HEK293 (cell line): Measurements from ENCODE around the gene OPRM1.

Experiments used
- CTCF ChIA-PET: fragments of 350-600 bp; formaldehyde crosslinking; extraction: SDS; loops from one replicate; lab custom pipeline; 2021; ENCODE audit warnings: antibody characterized with exemption; lab: Yijun Ruan, JAX
- POLR2A ChIA-PET: fragments of 300-600 bp; formaldehyde crosslinking; extraction: SDS; loops from one replicate; lab custom pipeline; 2020; ENCODE audit warnings: antibody characterized with exemption, inconsistent platforms; lab: Yijun Ruan, JAX
- H3K27ac ChIP-seq: fragments of 200-500 bp; sonication (Bioruptor generic); 2 replicates; pipeline ENCODE4 v1.5.1; 2014; ENCODE audit warnings: low read depth, low read length, control low read depth, inconsistent platforms; ENCODE audit errors: extremely low read depth
- H3K36me3 ChIP-seq, 2 experiments: fragments of 200-500 bp in 1 of 2; sonication (Bioruptor generic) in 1 of 2; 1 replicate in 1 of 2; 2 replicates in 1 of 2; pipeline ENCODE4 v1.5.1; 2014 to 2017; ENCODE audit warnings: inconsistent platforms in 2 of 2, low read length in 2 of 2; ENCODE audit not compliant: control insufficient read depth in 2 of 2, insufficient read depth in 1 of 2
- H3K4me1 ChIP-seq: fragments of 200-500 bp; sonication (Bioruptor generic); 2 replicates; pipeline ENCODE4 v1.5.1; 2014; ENCODE audit warnings: mild to moderate bottlenecking, low read length, inconsistent platforms; ENCODE audit not compliant: control insufficient read depth, insufficient read depth
- H3K4me3 ChIP-seq: 2 replicates; pipeline ENCODE4 v1.5.1; 2011; ENCODE audit warnings: low read depth, mild to moderate bottlenecking, control low read depth, low read length, moderate library complexity
- H3K9me3 ChIP-seq: fragments of 200-500 bp; sonication (Bioruptor generic); 2 replicates; pipeline ENCODE4 v1.5.1; 2014; ENCODE audit warnings: low read depth, low read length, inconsistent platforms; ENCODE audit not compliant: control insufficient read depth, insufficient read depth
- FEZF1 ChIP-seq: fragments of 450-650 bp; formaldehyde crosslinking; IDR thresholded peaks from 2 replicates; pipeline ENCODE4 v1.5.1; 2016; ENCODE audit warnings: missing biosample characterization, missing genetic modification characterization
- GFI1B ChIP-seq: fragments of 450-650 bp; formaldehyde crosslinking; IDR thresholded peaks from 2 replicates; pipeline ENCODE4 v1.5.1; 2016; ENCODE audit warnings: missing biosample characterization, missing genetic modification characterization
- GLI2 ChIP-seq: fragments of 450-650 bp; formaldehyde crosslinking; IDR thresholded peaks from 2 replicates; pipeline ENCODE4; 2017; ENCODE audit warnings: missing biosample characterization, missing genetic modification characterization, low read depth, borderline replicate concordance
- SCRT2 ChIP-seq: fragments of 450-650 bp; formaldehyde crosslinking; IDR thresholded peaks from 2 replicates; pipeline ENCODE4 v1.5.1; 2016; ENCODE audit warnings: missing biosample characterization, missing genetic modification characterization
- ZBTB7A ChIP-seq: fragments of 450-650 bp; formaldehyde crosslinking; IDR thresholded peaks from 2 replicates; pipeline ENCODE4 v1.5.1; 2016; ENCODE audit warnings: low read depth, missing biosample characterization, missing genetic modification characterization
- ZNF10 ChIP-seq: fragments of 450-650 bp; formaldehyde crosslinking; IDR thresholded peaks from 2 replicates; pipeline ENCODE4 v1.5.1; 2017; ENCODE audit warnings: missing biosample characterization, missing genetic modification characterization
- ZNF138 ChIP-seq: fragments of 450-650 bp; formaldehyde crosslinking; IDR thresholded peaks from 2 replicates; pipeline ENCODE4 v1.5.1; 2016; ENCODE audit warnings: missing biosample characterization, missing genetic modification characterization, borderline replicate concordance
- ZNF140 ChIP-seq: fragments of 450-650 bp; formaldehyde crosslinking; IDR thresholded peaks from 2 replicates; pipeline ENCODE4 v1.5.1; 2016; ENCODE audit warnings: missing biosample characterization, missing genetic modification characterization
- ZNF155 ChIP-seq: fragments of 450-650 bp; formaldehyde crosslinking; IDR thresholded peaks from 2 replicates; pipeline ENCODE4 v1.5.1; 2016; ENCODE audit warnings: missing biosample characterization, missing genetic modification characterization
- ZNF157 ChIP-seq: fragments of 450-650 bp; formaldehyde crosslinking; IDR thresholded peaks from 2 replicates; pipeline ENCODE4 v1.5.1; 2016; ENCODE audit warnings: missing biosample characterization, missing genetic modification characterization
- ZNF169 ChIP-seq: fragments of 450-650 bp; formaldehyde crosslinking; IDR thresholded peaks from 2 replicates; pipeline ENCODE4 v1.5.1; 2016; ENCODE audit warnings: missing biosample characterization, missing genetic modification characterization
- ZNF211 ChIP-seq: fragments of 450-650 bp; formaldehyde crosslinking; IDR thresholded peaks from 2 replicates; pipeline ENCODE4 v1.5.1; 2016; ENCODE audit warnings: low read depth, missing biosample characterization, missing genetic modification characterization
- ZNF266 ChIP-seq: fragments of 450-650 bp; formaldehyde crosslinking; IDR thresholded peaks from 2 replicates; pipeline ENCODE4 v1.5.1; 2016; ENCODE audit warnings: missing biosample characterization, missing genetic modification characterization, low read depth
- ZNF274 ChIP-seq, 2 experiments: fragments of 200-500 bp in 1 of 2; fragments of 450-650 bp in 1 of 2; sonication (Bioruptor generic) in 1 of 2; formaldehyde crosslinking in 1 of 2; IDR thresholded peaks; 2 replicates each; pipeline versions ENCODE4 v1.5.1 to v1.6.1; 2014 to 2016; ENCODE audit warnings: borderline replicate concordance in 1 of 2, inconsistent platforms in 1 of 2, low read length in 1 of 2, missing biosample characterization in 1 of 2, missing genetic modification characterization in 1 of 2
- ZNF335 ChIP-seq: fragments of 450-650 bp; formaldehyde crosslinking; conservative IDR thresholded peaks from 2 replicates; pipeline ENCODE4 v1.5.1; 2016; ENCODE audit warnings: missing biosample characterization, missing genetic modification characterization
- ZNF391 ChIP-seq: fragments of 450-650 bp; formaldehyde crosslinking; IDR thresholded peaks from 2 replicates; pipeline ENCODE4 v1.5.1; 2016; ENCODE audit warnings: low read depth, missing biosample characterization, missing genetic modification characterization, borderline replicate concordance
- ZNF394 ChIP-seq: fragments of 450-650 bp; formaldehyde crosslinking; IDR thresholded peaks from 2 replicates; pipeline ENCODE4 v1.5.1; 2016; ENCODE audit warnings: missing biosample characterization, missing genetic modification characterization, mild to moderate bottlenecking, moderate library complexity, borderline replicate concordance
- ZNF549 ChIP-seq: fragments of 450-650 bp; IDR thresholded peaks from 2 replicates; pipeline ENCODE4 v1.5.1; 2018; ENCODE audit warnings: missing biosample characterization, missing genetic modification characterization, mild to moderate bottlenecking, inconsistent platforms, moderate library complexity
- ZNF624 ChIP-seq: fragments of 450-650 bp; formaldehyde crosslinking; IDR thresholded peaks from 2 replicates; pipeline ENCODE4 v1.5.1; 2017; ENCODE audit warnings: missing biosample characterization, missing genetic modification characterization
- ZNF664 ChIP-seq: fragments of 450-650 bp; formaldehyde crosslinking; IDR thresholded peaks from 2 replicates; pipeline ENCODE4 v1.5.1; 2016; ENCODE audit warnings: missing biosample characterization, missing genetic modification characterization
- ZNF677 ChIP-seq: fragments of 450-650 bp; IDR thresholded peaks from 2 replicates; pipeline ENCODE4 v1.5.0; 2018; ENCODE audit warnings: missing biosample characterization, mild to moderate bottlenecking, missing genetic modification characterization, moderate library complexity
- ZNF747 ChIP-seq: fragments of 450-650 bp; formaldehyde crosslinking; IDR thresholded peaks from 2 replicates; pipeline ENCODE4 v1.5.1; 2016; ENCODE audit warnings: missing biosample characterization, missing genetic modification characterization
- ZSCAN30 ChIP-seq: fragments of 450-650 bp; IDR thresholded peaks from 2 replicates; pipeline ENCODE4 v1.5.1; 2018; ENCODE audit warnings: missing biosample characterization, mild to moderate bottlenecking, missing genetic modification characterization, moderate library complexity
- TF ChIP-seq, protein P1 (sequence below): fragments of 450-650 bp; formaldehyde crosslinking; IDR thresholded peaks from 2 replicates; pipeline ENCODE4 v1.5.1; 2016; ENCODE audit warnings: missing biosample characterization, missing genetic modification characterization
- TF ChIP-seq, protein P2 (sequence below): fragments of 450-650 bp; formaldehyde crosslinking; IDR thresholded peaks from 2 replicates; pipeline ENCODE4 v1.5.1; 2017; ENCODE audit warnings: missing biosample characterization, missing genetic modification characterization
- TF ChIP-seq, protein P3 (sequence below): fragments of 450-650 bp; formaldehyde crosslinking; conservative IDR thresholded peaks from 2 replicates; pipeline ENCODE4 v1.5.1; 2016; ENCODE audit warnings: low read depth, missing biosample characterization, missing genetic modification characterization

Gene OPRM1

DNA sequence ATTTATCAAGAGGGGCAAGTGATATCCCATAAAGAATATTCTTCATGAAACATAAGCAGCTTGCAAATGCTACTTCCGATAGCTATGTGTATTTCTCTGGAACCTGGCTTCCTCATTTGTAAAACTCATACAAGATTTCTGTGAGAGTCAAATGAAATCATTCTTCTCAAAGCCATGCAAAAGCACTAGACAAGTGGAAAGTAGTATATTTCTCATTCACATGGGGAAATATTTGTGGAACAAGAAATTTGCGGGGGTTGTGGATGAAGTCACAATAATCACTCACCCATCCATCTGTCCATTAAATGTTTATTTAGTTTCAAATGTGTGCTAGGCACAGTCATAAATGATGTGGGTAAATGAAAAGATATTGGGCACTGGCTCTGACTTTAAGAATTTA is 167.1 kb downstream of the OPRM1 start:
- TF ChIP-seq GLI2 (tag by site-specific recombination) (no peak), ZNF155 (tag by site-specific recombination) (no peak), ZNF266 (tag by site-specific recombination) (no peak), FEZF1 (no peak), ZNF140 (tag by site-specific recombination) (no peak), ZNF138 (tag by site-specific recombination) (no peak), ZNF10 (tag by site-specific recombination) (no peak), ZNF157 (tag by site-specific recombination) (no peak), ZNF549 (tag by site-specific recombination) (no peak), ZNF335 (tag by site-specific recombination) (no peak), ZNF394 (no peak), ZNF677 (tag by site-specific recombination) (no peak), ZNF274 (IDR thresholded peaks at IDR 0.05; ENCODE audit: low read length) (no peak), ZNF274 (tag by site-specific recombination; IDR thresholded peaks at IDR 0.05; ENCODE audit: borderline replicate concordance) (no peak), ZNF391 (tag by site-specific recombination) (no peak), ZSCAN30 (tag by site-specific recombination) (no peak)
- TF ChIP-seq, protein P1, sequence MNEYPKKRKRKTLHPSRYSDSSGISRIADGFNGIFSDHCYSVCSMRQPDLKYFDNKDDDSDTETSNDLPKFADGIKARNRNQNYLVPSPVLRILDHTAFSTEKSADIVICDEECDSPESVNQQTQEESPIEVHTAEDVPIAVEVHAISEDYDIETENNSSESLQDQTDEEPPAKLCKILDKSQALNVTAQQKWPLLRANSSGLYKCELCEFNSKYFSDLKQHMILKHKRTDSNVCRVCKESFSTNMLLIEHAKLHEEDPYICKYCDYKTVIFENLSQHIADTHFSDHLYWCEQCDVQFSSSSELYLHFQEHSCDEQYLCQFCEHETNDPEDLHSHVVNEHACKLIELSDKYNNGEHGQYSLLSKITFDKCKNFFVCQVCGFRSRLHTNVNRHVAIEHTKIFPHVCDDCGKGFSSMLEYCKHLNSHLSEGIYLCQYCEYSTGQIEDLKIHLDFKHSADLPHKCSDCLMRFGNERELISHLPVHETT (tag by site-specific recombination): no peak
- TF ChIP-seq, protein P2, sequence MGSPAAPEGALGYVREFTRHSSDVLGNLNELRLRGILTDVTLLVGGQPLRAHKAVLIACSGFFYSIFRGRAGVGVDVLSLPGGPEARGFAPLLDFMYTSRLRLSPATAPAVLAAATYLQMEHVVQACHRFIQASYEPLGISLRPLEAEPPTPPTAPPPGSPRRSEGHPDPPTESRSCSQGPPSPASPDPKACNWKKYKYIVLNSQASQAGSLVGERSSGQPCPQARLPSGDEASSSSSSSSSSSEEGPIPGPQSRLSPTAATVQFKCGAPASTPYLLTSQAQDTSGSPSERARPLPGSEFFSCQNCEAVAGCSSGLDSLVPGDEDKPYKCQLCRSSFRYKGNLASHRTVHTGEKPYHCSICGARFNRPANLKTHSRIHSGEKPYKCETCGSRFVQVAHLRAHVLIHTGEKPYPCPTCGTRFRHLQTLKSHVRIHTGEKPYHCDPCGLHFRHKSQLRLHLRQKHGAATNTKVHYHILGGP (tag by site-specific recombination): no peak
- TF ChIP-seq, protein P3, sequence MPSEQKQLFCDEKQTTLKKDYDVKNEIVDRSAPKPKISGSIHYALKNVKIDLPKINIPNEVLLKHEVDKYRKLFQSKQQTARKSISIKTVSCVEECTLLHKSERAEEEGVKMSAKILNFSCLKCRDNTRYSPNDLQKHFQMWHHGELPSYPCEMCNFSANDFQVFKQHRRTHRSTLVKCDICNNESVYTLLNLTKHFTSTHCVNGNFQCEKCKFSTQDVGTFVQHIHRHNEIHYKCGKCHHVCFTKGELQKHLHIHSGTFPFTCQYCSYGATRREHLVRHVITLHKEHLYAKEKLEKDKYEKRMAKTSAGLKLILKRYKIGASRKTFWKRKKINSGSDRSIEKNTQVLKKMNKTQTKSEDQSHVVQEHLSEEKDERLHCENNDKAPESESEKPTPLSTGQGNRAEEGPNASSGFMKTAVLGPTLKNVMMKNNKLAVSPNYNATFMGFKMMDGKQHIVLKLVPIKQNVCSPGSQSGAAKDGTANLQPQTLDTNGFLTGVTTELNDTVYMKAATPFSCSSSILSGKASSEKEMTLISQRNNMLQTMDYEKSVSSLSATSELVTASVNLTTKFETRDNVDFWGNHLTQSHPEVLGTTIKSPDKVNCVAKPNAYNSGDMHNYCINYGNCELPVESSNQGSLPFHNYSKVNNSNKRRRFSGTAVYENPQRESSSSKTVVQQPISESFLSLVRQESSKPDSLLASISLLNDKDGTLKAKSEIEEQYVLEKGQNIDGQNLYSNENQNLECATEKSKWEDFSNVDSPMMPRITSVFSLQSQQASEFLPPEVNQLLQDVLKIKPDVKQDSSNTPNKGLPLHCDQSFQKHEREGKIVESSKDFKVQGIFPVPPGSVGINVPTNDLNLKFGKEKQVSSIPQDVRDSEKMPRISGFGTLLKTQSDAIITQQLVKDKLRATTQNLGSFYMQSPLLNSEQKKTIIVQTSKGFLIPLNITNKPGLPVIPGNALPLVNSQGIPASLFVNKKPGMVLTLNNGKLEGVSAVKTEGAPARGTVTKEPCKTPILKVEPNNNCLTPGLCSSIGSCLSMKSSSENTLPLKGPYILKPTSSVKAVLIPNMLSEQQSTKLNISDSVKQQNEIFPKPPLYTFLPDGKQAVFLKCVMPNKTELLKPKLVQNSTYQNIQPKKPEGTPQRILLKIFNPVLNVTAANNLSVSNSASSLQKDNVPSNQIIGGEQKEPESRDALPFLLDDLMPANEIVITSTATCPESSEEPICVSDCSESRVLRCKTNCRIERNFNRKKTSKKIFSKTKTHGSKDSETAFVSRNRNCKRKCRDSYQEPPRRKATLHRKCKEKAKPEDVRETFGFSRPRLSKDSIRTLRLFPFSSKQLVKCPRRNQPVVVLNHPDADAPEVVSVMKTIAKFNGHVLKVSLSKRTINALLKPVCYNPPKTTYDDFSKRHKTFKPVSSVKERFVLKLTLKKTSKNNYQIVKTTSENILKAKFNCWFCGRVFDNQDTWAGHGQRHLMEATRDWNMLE: no peak
- TF ChIP-seq, all 188 proteins: peak for 0
- no peaks in the 10 kb centered on the region for H3K36me3 ChIP-seq
- CTCF ChIA-PET: interaction anchor here (0.5 kb wide), 1 partner anchor 151 kb away, joined by 5 read pairs; no protein-coding TSS in a partner anchor
- no peaks in the 10 kb centered on the region for H3K9me3 ChIP-seq
- POLR2A ChIA-PET: no interaction called here
- no peaks in the 10 kb centered on the region for H3K4me1 ChIP-seq
- no peak overlapping the region for H3K27ac ChIP-seq
- no peak overlapping the region for H3K4me3 ChIP-seq

DNA sequence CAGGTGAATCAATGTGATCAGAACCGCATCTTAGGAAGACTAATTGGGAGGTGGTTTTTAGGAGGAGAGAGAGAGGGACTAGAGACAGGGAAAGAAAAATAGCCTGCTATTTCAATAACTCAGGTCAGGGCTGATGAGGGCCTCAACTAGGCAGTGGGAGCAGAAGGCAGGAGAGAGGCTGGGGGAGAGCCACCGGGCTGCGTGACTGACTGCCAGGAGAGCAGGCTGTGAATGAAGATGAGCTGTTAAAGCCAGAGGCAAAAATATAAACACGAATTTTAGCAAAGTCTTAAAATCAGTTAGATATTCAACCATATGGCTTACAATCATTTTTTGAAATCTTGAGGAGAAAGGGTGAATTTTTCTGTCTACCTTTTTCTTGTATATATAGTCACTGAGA is 168.0 kb downstream of the OPRM1 start:
- Histone ChIP-seq H3K9me3 (no peaks in the 10 kb centered on the region), H3K4me1 (no peaks in the 10 kb centered on the region), H3K36me3 (no peaks in the 10 kb centered on the region), H3K27ac (no peak overlapping the region), H3K4me3 (no peak overlapping the region)
- ChIA-PET CTCF (no interaction called here), POLR2A (interaction anchor here (0.6 kb wide), 1 partner anchor 13 kb away, joined by 5 read pairs; no protein-coding TSS in a partner anchor)
- TF ChIP-seq ZNF169 (tag by site-specific recombination) (no peak), GFI1B (no peak), ZNF624 (tag by site-specific recombination) (no peak), SCRT2 (tag by site-specific recombination) (no peak), ZNF664 (tag by site-specific recombination) (no peak), ZNF211 (tag by site-specific recombination) (no peak), ZNF747 (tag by site-specific recombination) (no peak), ZBTB7A (tag by site-specific recombination) (no peak)
- TF ChIP-seq, protein P1 (tag by site-specific recombination): no peak
